ENCODE results near the gene FCSK.

The FCSK gene

GRCh38 chr16:70453117-70453891, 1.1 kb upstream of the FCSK start:
- no peak for DNase-seq (ENCODE audit: low spot score)

- DNase-seq (ENCODE audit: low spot score), result no peak
These were observed 538 bp upstream of the FCSK start for GRCh38 chr16:70453892-70454221.

- DNase-seq (ENCODE audit: low spot score), result no peak
These were observed 1.5 kb downstream of the FCSK start for GRCh38 chr16:70455910-70456309.

GRCh38 chr16:70457446-70458166, 3.2 kb downstream of the FCSK start:
- DNase-seq (ENCODE audit: low spot score), result no peak

- DNase-seq (ENCODE audit: low spot score), result no peak
These were observed 6.4 kb downstream of the FCSK start for GRCh38 chr16:70460737-70461261.

- DNase-seq (ENCODE audit: low spot score), result no peak
These were observed 8.8 kb downstream of the FCSK start for GRCh38 chr16:70463235-70463634.

- no peak for DNase-seq (ENCODE audit: low spot score)
These were observed 11.8 kb downstream of the FCSK start for GRCh38 chr16:70465999-70466804.

GRCh38 chr16:70466805-70467076, 12.3 kb downstream of the FCSK start:
- DNase-seq (ENCODE audit: low spot score), result no peak

GRCh38 chr16:70467113-70467512, 12.7 kb downstream of the FCSK start:
- DNase-seq (ENCODE audit: low spot score), result no peak

GRCh38 chr16:70467608-70468007, 13.2 kb downstream of the FCSK start:
- no peak for DNase-seq (ENCODE audit: low spot score)

- no peak for DNase-seq (ENCODE audit: low spot score)
These were observed 14.6 kb downstream of the FCSK start for GRCh38 chr16:70468776-70469525.

GRCh38 chr16:70470141-70470926, 15.9 kb downstream of the FCSK start:
- no peak for DNase-seq (ENCODE audit: low spot score)

GRCh38 chr16:70470927-70471341, 16.5 kb downstream of the FCSK start:
- DNase-seq (ENCODE audit: low spot score), result peak; percentile 41

- DNase-seq (ENCODE audit: low spot score), result peak; percentile 17
These were observed 18.5 kb downstream of the FCSK start for GRCh38 chr16:70472786-70473433.

- no peak for DNase-seq (ENCODE audit: low spot score)
These were observed 19.3 kb downstream of the FCSK start for GRCh38 chr16:70473446-70474319.

- DNase-seq (ENCODE audit: low spot score), result no peak
These were observed 20.1 kb downstream of the FCSK start for GRCh38 chr16:70474320-70475053.

- no peak for DNase-seq (ENCODE audit: low spot score)
These were observed 20.9 kb downstream of the FCSK start for GRCh38 chr16:70475054-70475871.

Measured in SK-N-DZ (cell line).